Fibroblast of villous mesenchyme (primary cell): ENCODE data around the gene CNEP1R1. TPM values are rescaled to one million over a fixed set of nuclear protein-coding genes. Genes with fewer than 3 reads are reported as not detected.
A peak's percentile ranks its signal among the peaks of the same experiment; 100 is the strongest.
"Not testable (repeated sequence)": the region's sequence is repeated elsewhere in the genome, so short reads cannot be mapped to it uniquely, and the experiment has no call there.

ENCODE experiments used
- DNase-seq: peaks from one replicate; pipeline ENCODE4 v3.0.0-alpha.2; 2010; ENCODE audit warnings: low read depth
- H3K4me3 ChIP-seq: 2 replicates; pipeline ENCODE4 v1.5.1; 2011; ENCODE audit warnings: low read depth, mild to moderate bottlenecking, low read length
- total RNA-seq: library from RNA; depleted of rRNA; stranded (reverse); fragments of >200 nt; gene quantifications from 2 replicates; pipeline ENCODE4 v1.2.3, GENCODE V29; 2012
- TF ChIP-seq, protein P1 (sequence below): IDR thresholded peaks from 2 replicates; pipeline ENCODE4 v1.5.1; 2012; ENCODE audit warnings: low read depth, mild to moderate bottlenecking, low read length; ENCODE audit not compliant: insufficient read depth

The CNEP1R1 gene
- total RNA-seq, 1 donor = 44.5 TPM

DNA sequence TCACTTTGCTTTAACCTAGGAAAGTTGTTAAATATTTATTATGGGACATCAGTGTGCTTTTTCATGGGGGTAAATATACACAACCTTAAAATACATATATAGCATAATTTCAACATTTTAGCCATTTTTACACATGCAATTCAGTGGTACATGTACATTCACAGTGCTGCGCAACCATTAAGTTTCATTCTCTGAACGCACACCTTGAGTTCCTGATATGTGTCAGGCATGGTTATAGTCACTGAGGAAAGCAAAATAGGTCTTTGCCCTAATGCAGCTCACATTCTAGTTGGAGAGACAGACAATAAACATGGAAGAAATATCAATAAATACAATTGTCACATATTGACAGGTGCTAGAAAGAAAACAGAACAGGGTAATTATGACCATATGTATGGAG lies 12.8 kb upstream of the CNEP1R1 start:
- no peak for DNase-seq
- TF ChIP-seq, protein P1, sequence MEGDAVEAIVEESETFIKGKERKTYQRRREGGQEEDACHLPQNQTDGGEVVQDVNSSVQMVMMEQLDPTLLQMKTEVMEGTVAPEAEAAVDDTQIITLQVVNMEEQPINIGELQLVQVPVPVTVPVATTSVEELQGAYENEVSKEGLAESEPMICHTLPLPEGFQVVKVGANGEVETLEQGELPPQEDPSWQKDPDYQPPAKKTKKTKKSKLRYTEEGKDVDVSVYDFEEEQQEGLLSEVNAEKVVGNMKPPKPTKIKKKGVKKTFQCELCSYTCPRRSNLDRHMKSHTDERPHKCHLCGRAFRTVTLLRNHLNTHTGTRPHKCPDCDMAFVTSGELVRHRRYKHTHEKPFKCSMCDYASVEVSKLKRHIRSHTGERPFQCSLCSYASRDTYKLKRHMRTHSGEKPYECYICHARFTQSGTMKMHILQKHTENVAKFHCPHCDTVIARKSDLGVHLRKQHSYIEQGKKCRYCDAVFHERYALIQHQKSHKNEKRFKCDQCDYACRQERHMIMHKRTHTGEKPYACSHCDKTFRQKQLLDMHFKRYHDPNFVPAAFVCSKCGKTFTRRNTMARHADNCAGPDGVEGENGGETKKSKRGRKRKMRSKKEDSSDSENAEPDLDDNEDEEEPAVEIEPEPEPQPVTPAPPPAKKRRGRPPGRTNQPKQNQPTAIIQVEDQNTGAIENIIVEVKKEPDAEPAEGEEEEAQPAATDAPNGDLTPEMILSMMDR = no peak
- no peak overlapping the region for H3K4me3 ChIP-seq

DNA sequence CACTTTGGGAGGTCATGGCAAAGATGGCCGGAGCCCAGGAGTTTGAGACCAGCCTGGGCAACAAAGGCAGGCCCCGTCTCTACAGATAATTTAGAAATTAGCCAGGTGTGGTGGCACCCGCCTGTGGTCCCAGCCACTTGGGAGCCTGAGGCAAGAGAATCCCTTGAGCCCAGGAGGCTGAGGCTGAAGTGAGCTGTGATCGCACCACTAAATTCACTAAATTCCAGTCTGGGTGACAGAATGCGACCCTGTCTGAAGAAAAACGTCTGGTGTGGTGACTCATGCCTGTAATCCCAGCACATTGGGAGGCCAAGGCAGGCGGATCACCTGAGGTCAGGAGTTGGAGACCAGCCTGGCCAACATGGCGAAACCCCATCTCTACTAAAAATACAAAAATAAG lies 10.8 kb upstream of the CNEP1R1 start:
- H3K4me3 ChIP-seq, DNase-seq: not testable (repeated sequence)

DNA sequence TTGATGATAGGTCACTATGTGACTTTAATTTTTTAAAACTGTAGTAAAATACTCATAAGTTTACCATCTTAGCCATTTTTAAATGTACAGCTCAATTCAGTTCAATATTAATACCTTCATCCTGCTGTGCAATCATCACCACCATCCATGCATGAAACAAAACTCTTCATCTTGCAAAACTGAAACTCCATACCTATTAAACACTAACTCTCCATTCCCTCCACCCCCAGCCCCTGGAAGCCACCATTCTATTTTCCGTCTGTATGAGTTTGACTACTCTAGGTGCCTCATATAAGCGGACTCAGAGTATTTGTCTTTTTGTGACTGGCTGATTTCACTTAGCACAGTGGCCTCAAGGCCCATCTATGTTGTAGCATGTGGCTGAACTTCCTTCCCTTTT lies 9.4 kb upstream of the CNEP1R1 start:
- TF ChIP-seq, protein P1 = no peak
- no peak overlapping the region for H3K4me3 ChIP-seq
- no peak for DNase-seq

DNA sequence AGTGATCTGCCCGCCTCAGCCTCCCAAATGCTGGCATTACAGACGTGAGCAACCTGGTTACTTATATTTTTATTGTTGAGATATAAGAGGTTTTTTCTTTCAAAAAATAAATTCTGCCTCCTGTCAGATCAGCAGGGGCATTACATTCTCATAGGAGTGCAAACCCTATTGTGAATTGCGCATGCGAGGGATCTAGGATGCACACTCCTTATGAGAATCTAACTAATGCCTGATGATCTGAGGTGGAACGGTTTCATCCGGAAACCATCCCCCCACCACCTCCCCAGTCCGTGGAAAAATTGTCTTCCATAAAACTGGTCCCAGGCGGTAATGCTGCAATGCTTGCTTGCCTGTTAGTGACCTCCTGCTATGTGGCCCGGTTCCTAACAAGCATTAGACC lies 7.5 kb upstream of the CNEP1R1 start:
- no peak for DNase-seq
- TF ChIP-seq, protein P1 = no peak
- no peak overlapping the region for H3K4me3 ChIP-seq

DNA sequence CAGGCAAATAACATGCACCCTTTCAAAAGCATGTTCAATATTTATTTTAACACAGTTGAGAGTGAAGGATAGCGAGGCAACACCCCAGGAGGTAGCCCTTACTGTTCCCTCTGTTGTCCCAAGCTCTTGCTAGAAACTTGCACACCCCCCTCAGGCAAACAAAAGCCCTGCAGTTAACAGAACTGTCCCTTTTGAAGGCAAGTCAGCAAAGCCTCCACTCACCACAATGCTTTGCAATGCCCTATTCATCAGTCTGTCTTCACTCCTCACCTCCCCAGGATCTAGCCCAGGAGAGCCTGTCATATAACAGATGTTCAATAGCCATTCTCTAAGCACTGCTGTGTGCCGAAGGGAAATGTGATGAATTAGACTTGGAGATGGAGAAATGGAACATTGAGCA lies 3.5 kb upstream of the CNEP1R1 start:
- TF ChIP-seq, protein P1 = peak; percentile 4
- DNase-seq = no peak
- H3K4me3 ChIP-seq = no peak overlapping the region

DNA sequence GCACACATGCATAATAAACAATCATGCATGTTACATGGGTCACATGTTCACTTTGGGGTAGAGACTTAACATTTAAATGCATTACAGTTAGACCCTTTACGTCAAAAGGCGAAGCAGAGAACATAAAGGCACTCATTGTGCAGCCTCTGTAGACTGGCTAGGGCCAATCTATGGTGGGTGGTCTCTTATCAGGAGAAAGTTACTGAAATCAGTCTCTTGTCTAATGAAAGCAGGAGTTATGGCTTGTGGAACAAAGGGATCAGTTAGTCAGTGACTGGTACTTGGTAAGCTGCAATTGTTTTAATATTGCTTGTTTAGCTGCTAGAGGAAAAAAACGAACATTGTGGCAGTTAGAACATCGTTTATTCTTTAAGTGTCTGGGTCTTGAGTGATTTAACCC lies 1.4 kb upstream of the CNEP1R1 start:
- H3K4me3 ChIP-seq = no peak overlapping the region
- DNase-seq = no peak
- TF ChIP-seq, protein P1 = no peak

DNA sequence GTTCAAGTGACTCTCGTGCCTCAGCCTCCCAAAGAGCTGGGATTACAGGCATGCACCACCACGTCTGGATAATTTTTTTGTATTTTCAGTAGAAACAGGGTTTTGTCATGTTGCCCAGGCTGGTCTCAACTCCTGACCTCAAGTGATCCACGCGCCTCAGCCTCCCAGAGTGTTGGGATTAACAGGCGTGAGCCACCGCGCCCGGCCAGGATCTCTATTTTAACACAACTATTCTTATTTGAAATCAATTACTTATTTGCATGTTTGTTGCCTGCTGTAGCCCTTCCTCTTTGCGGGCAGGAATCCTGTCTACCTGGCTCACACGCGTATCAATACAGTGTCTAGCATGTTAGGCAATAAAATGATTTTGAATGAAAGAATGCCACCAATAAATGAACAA lies 818 bp upstream of the CNEP1R1 start:
- no peak for DNase-seq
- no peak overlapping the region for H3K4me3 ChIP-seq
- TF ChIP-seq, protein P1 = no peak
